H9 (cell line): Measurements from ENCODE around the gene CCL21. TPM values are rescaled to one million over a fixed set of nuclear protein-coding genes. Genes with fewer than 3 reads are reported as not detected.

ENCODE experiments used
- DNase-seq: peaks from one replicate; pipeline ENCODE4 v3.0.0-alpha.2; 2017
- H2AFZ ChIP-seq: one replicate; pipeline ENCODE4 v1.6.1; 2013; ENCODE audit warnings: mild to moderate bottlenecking, low read length, control low read depth, moderate library complexity
- H2AK5ac ChIP-seq: 2 replicates; pipeline ENCODE4 v1.6.1; 2013; ENCODE audit warnings: low read length, control low read depth, mixed read lengths; ENCODE audit not compliant: insufficient read length
- H2BK120ac ChIP-seq: one replicate; pipeline ENCODE4 v1.6.1; 2013; ENCODE audit warnings: low read depth, mild to moderate bottlenecking, low read length, control low read depth, inconsistent platforms; ENCODE audit not compliant: poor library complexity, severe bottlenecking
- H2BK12ac ChIP-seq: 2 replicates; pipeline ENCODE4 v1.6.1; 2013; ENCODE audit warnings: low read length, control low read depth, mixed read lengths, low read depth; ENCODE audit not compliant: insufficient read length
- H2BK15ac ChIP-seq: 2 replicates; pipeline ENCODE4 v1.6.1; 2013; ENCODE audit warnings: low read depth, low read length, control low read depth
- H2BK20ac ChIP-seq: one replicate; pipeline ENCODE4 v1.6.1; 2013; ENCODE audit warnings: low read depth, mild to moderate bottlenecking, low read length, control low read depth, inconsistent platforms; ENCODE audit not compliant: poor library complexity, severe bottlenecking
- H2BK5ac ChIP-seq: 2 replicates; pipeline ENCODE4 v1.6.1; 2013; ENCODE audit warnings: low read length, control low read depth, mixed read lengths; ENCODE audit not compliant: insufficient read length
- H3K14ac ChIP-seq: 2 replicates; pipeline ENCODE4 v1.6.1; 2013; ENCODE audit warnings: low read length, control low read depth; ENCODE audit not compliant: insufficient read depth
- H3K18ac ChIP-seq: 2 replicates; pipeline ENCODE4 v1.6.1; 2013; ENCODE audit warnings: low read depth, mild to moderate bottlenecking, mixed read lengths, low read length, control low read depth; ENCODE audit not compliant: insufficient read length
- H3K23ac ChIP-seq: 2 replicates; pipeline ENCODE4 v1.6.1; 2013; ENCODE audit warnings: low read length, control low read depth, mixed read lengths, low read depth; ENCODE audit not compliant: insufficient read length
- H3K23me2 ChIP-seq: 2 replicates; pipeline ENCODE4 v1.6.1; 2013; ENCODE audit warnings: low read depth, mild to moderate bottlenecking, mixed read lengths, low read length, control low read depth; ENCODE audit not compliant: insufficient read length, poor library complexity, severe bottlenecking
- H3K27ac ChIP-seq: 2 replicates; pipeline ENCODE4 v1.5.1; 2013; ENCODE audit warnings: low read length, control low read depth, mixed read lengths, low read depth; ENCODE audit not compliant: insufficient read length
- H3K27me3 ChIP-seq: 2 replicates; pipeline ENCODE4 v1.6.1; 2013; ENCODE audit warnings: low read length, control low read depth, inconsistent platforms; ENCODE audit not compliant: insufficient read depth
- H3K4ac ChIP-seq: 2 replicates; pipeline ENCODE4 v1.6.1; 2013; ENCODE audit warnings: low read depth, mild to moderate bottlenecking, control low read depth, inconsistent platforms, low read length, moderate library complexity
- H3K4me1 ChIP-seq: 2 replicates; pipeline ENCODE4 v1.6.1; 2013; ENCODE audit warnings: low read length, control low read depth, inconsistent platforms; ENCODE audit not compliant: insufficient read depth
- H3K4me2 ChIP-seq: 2 replicates; pipeline ENCODE4 v1.6.1; 2013; ENCODE audit warnings: low read length, control low read depth, mixed read lengths; ENCODE audit not compliant: insufficient read length, insufficient read depth
- H3K56ac ChIP-seq: 2 replicates; pipeline ENCODE4 v1.6.1; 2013; ENCODE audit warnings: low read depth, mild to moderate bottlenecking, mixed read lengths, low read length, control low read depth; ENCODE audit not compliant: insufficient read length
- H3K79me1 ChIP-seq: 2 replicates; pipeline ENCODE4 v1.6.1; 2013; ENCODE audit warnings: low read depth, mild to moderate bottlenecking, moderate library complexity, low read length, control low read depth, inconsistent platforms; ENCODE audit not compliant: insufficient read depth, poor library complexity, severe bottlenecking
- H3K79me2 ChIP-seq: 2 replicates; pipeline ENCODE4 v1.6.1; 2013; ENCODE audit warnings: low read length, control low read depth, inconsistent platforms; ENCODE audit not compliant: insufficient read depth
- H3K9ac ChIP-seq: 2 replicates; pipeline ENCODE4 v1.6.1; 2013; ENCODE audit warnings: low read length, control low read depth, mixed read lengths; ENCODE audit not compliant: insufficient read length; ENCODE audit errors: extremely low read depth
- H3K9me3 ChIP-seq: one replicate; pipeline ENCODE4 v1.6.1; 2013; ENCODE audit warnings: low read depth, low read length, inconsistent platforms; ENCODE audit not compliant: control insufficient read depth
- H3T11ph ChIP-seq: one replicate; pipeline ENCODE4 v1.6.1; 2013; ENCODE audit warnings: mild to moderate bottlenecking, low read length, control low read depth, inconsistent platforms
- H4K20me1 ChIP-seq: one replicate; pipeline ENCODE4 v1.6.1; 2013; ENCODE audit not compliant: control insufficient read depth, insufficient read length, insufficient read depth
- H4K5ac ChIP-seq: 2 replicates; pipeline ENCODE4 v1.6.1; 2013; ENCODE audit warnings: low read depth, mild to moderate bottlenecking, mixed read lengths, low read length, control low read depth; ENCODE audit not compliant: insufficient read length
- H4K8ac ChIP-seq: replicated peaks from 2 replicates; pipeline ENCODE4 v1.6.1; 2013; ENCODE audit warnings: low read length, control low read depth, mixed read lengths, low read depth; ENCODE audit not compliant: insufficient read length
- H4K91ac ChIP-seq: 2 replicates; pipeline ENCODE4 v1.6.1; 2013; ENCODE audit warnings: low read depth, mild to moderate bottlenecking, moderate library complexity, mixed read lengths, low read length, control low read depth; ENCODE audit not compliant: insufficient read length
- H3K27ac Mint-ChIP-seq, 3 experiments: 2 replicates in 2 of 3; 3 replicates in 1 of 3; pipeline ENCODE4 v1.8.0; 2020 to 2021; ENCODE audit warnings: mixed read lengths in 3 of 3, mild to moderate bottlenecking in 1 of 3, moderate library complexity in 1 of 3
- H3K27me3 Mint-ChIP-seq: 2 replicates; pipeline ENCODE4 v1.8.0; 2021; ENCODE audit warnings: low read depth, mild to moderate bottlenecking, moderate library complexity, mixed read lengths
- H3K36me3 Mint-ChIP-seq, 3 experiments: 2 replicates in 2 of 3; 3 replicates in 1 of 3; pipeline ENCODE4 v1.8.0; 2020 to 2021; ENCODE audit warnings: low read depth in 3 of 3, mixed read lengths in 3 of 3; ENCODE audit not compliant: insufficient read depth in 1 of 3
- H3K4me1 Mint-ChIP-seq, 2 experiments: 2 replicates each; pipeline ENCODE4 v1.8.0; 2020; ENCODE audit warnings: mixed read lengths in 2 of 2
- H3K4me3 Mint-ChIP-seq, 2 experiments: 2 replicates in 1 of 2; 3 replicates in 1 of 2; pipeline ENCODE4 v1.8.0; 2020 to 2021; ENCODE audit warnings: mild to moderate bottlenecking in 2 of 2, mixed read lengths in 2 of 2, moderate library complexity in 1 of 2
- H3K9me3 Mint-ChIP-seq, 2 experiments: 2 replicates in 1 of 2; 3 replicates in 1 of 2; pipeline ENCODE4 v1.8.0; 2020; ENCODE audit warnings: mild to moderate bottlenecking in 2 of 2, mixed read lengths in 2 of 2, moderate library complexity in 1 of 2
- CTCF ChIP-seq: fragments of 200-600 bp; sonication (generic); conservative IDR thresholded peaks from 3 replicates; pipeline ENCODE4 v1.8.0; 2021; ENCODE audit warnings: antibody characterized with exemption, mild to moderate bottlenecking
- WGBS: extraction: QIAGEN DNeasy Blood & Tissue Kit; methylation state at CpG from one replicate; pipeline ENCODE4 v1.1.7; 2013; ENCODE audit warnings: missing lambda C conversion rate, low lambda C conversion rate, mixed read lengths; ENCODE audit not compliant: insufficient read length; ENCODE audit errors: extremely low coverage; 5-methylcytosine and 5-hydroxymethylcytosine counted together
- total RNA-seq: library from RNA; stranded (reverse); gene quantifications from 2 replicates; pipeline ENCODE4 v1.2.1, GENCODE V29; 2021

The CCL21 gene
- total RNA-seq, 1 experiment from 2014 or later: not detected

GRCh38 chr9:34707130-34707529, 2.8 kb downstream of the CCL21 start:
- Histone ChIP-seq H4K8ac (no peak overlapping the region), H3K79me2 (no peaks in the 10 kb centered on the region), H3K27ac (no peak overlapping the region), H3K18ac (no peak overlapping the region), H2BK120ac (no peak overlapping the region), H3K14ac (no peak overlapping the region), H3K9ac (no peak overlapping the region), H3K4ac (no peak overlapping the region), H3K23ac (no peak overlapping the region), H2AK5ac (no peak overlapping the region), H2BK20ac (no peak overlapping the region), H3K4me2 (no peak overlapping the region), H2AFZ (no peak overlapping the region), H2BK15ac (no peak overlapping the region), H3K79me1 (no peaks in the 10 kb centered on the region), H4K91ac (no peak overlapping the region), H4K20me1 (no peaks in the 10 kb centered on the region), H3K27me3 (no peaks in the 10 kb centered on the region), H2BK5ac (no peak overlapping the region), H3K23me2 (no peaks in the 10 kb centered on the region), H4K5ac (no peak overlapping the region), H3K56ac (no peak overlapping the region), H3T11ph (no peak overlapping the region), H2BK12ac (no peak overlapping the region), H3K9me3 (no peaks in the 10 kb centered on the region), H3K4me1 (no peaks in the 10 kb centered on the region)
- Mint-ChIP-seq H3K4me1 (0 out of 4 replicates have a peak, but pooled peaks cover 0 to under 1% of the 10 kb centered on the region in 2 experiments), H3K27ac (no peak overlapping the region), H3K27me3 (peaks cover 3% of the 10 kb centered on the region), H3K4me3 (no peak overlapping the region), H3K36me3 (no peaks in the 10 kb centered on the region), H3K9me3 (no peaks in the 10 kb centered on the region)
- no CpG with 5 or more reads among the region's 2 CpGs for WGBS
- no peak for DNase-seq
- TF ChIP-seq CTCF: no peak
